Mesenteric fat pad (tissue), 1 donor: Measurements from ENCODE around the gene GPR107. TPM values are rescaled to one million over a fixed set of nuclear protein-coding genes. Genes with fewer than 3 reads are reported as not detected.

Experiments
- DNase-seq: peaks from one replicate; pipeline ENCODE4 v3.0.0-alpha.2; 2020; ENCODE audit warnings: low spot score
- total RNA-seq: library from RNA; stranded (reverse); fragmentation: NEBNext Ultra II Directional; extraction: Animal tissue kit (Norgen Biotek cat#: 25700); gene quantifications from one replicate; pipeline ENCODE4 v1.2.1, GENCODE V29; 2021
- donor health status: DM: yes; HTN: yes; CAD: no.

GPR107 gene
- total RNA-seq, 1 donor from 2014 or later = 33.4 TPM

- DNase-seq = no peak
These were observed 26.0 kb upstream of the GPR107 start for GRCh38 chr9:130027533-130028365.

- DNase-seq = no peak
These were observed 25.0 kb upstream of the GPR107 start for GRCh38 chr9:130028493-130029222.

GRCh38 chr9:130029223-130029973, 24.3 kb upstream of the GPR107 start:
- no peak for DNase-seq

GRCh38 chr9:130030651-130031127, 23.0 kb upstream of the GPR107 start:
- DNase-seq = no peak

- no peak for DNase-seq
These were observed 19.1 kb upstream of the GPR107 start for GRCh38 chr9:130034570-130034969.

GRCh38 chr9:130036099-130036498, 17.6 kb upstream of the GPR107 start:
- no peak for DNase-seq

- DNase-seq = no peak
These were observed 14.1 kb upstream of the GPR107 start for GRCh38 chr9:130039528-130040147.

- DNase-seq = no peak
These were observed 12.6 kb upstream of the GPR107 start for GRCh38 chr9:130040984-130041647.

- no peak for DNase-seq
These were observed 11.9 kb upstream of the GPR107 start for GRCh38 chr9:130041648-130042405.

- DNase-seq = peak; percentile 91
These were observed 11.3 kb upstream of the GPR107 start for GRCh38 chr9:130042406-130042884.

- peak; percentile 94 for DNase-seq
These were observed 10.6 kb upstream of the GPR107 start, which contains the start of gene FNBP1 for GRCh38 chr9:130042885-130043653. FNBP1 (minus strand) TSS chr9:130043189; CDS start chr9:130042975, 214 bp downstream.

GRCh38 chr9:130043654-130044623, 9.8 kb upstream of the GPR107 start:
- no peak for DNase-seq

- peak; percentile 14 for DNase-seq
These were observed 7.8 kb upstream of the GPR107 start for GRCh38 chr9:130045725-130046450.

GRCh38 chr9:130049431-130050210, 4.1 kb upstream of the GPR107 start:
- peak; percentile 24 for DNase-seq

GRCh38 chr9:130050462-130050861, 3.2 kb upstream of the GPR107 start:
- DNase-seq = no peak

- no peak for DNase-seq
These were observed 1.9 kb upstream of the GPR107 start for GRCh38 chr9:130051855-130052254.
